ENCODE measurements around the gene SAMD11. TPM values are rescaled to one million over a fixed set of nuclear protein-coding genes. Genes with fewer than 3 reads are reported as not detected.
"Not testable (repeated sequence)": the region's sequence is repeated elsewhere in the genome, so short reads cannot be mapped to it uniquely, and the experiment has no call there.

SAMD11 gene
- total and polyA plus RNA-seq, 5 donors from 2014 or later, result 0.14 to 0.31 TPM; not detected in 3

GRCh38 chr1:983798-984475 is 60.2 kb downstream of the SAMD11 start:
- no peak overlapping the region for H3K27ac Mint-ChIP-seq
- H3K4me1 Mint-ChIP-seq, result no peaks in the 10 kb centered on the region
- H3K36me3 ChIP-seq (ENCODE audit: control insufficient read depth, insufficient read depth, low read length), result no peaks in the 10 kb centered on the region
- no peak overlapping the region for H3K4me3 Mint-ChIP-seq
- H3K4me3 ChIP-seq (ENCODE audit: low read depth, low read length), result no peak overlapping the region
- no peaks in the 10 kb centered on the region for H3K36me3 Mint-ChIP-seq
- no peaks in the 10 kb centered on the region for H3K9me3 ChIP-seq (ENCODE audit: control insufficient read depth in 2 of 2, low read length in 2 of 2)
- H3K27me3 Mint-ChIP-seq, result peaks cover 42% of the 10 kb centered on the region
- peaks cover 4% of the 10 kb centered on the region for H3K4me1 ChIP-seq (ENCODE audit: control insufficient read depth, insufficient read depth, low read length, poor library complexity, severe bottlenecking)
- ATAC-seq (ENCODE audit: low read depth in 2 of 2) (peak; percentile 61 to 64), DNase-seq (peak; percentile 35 to 54 (median 45))
- peaks cover 0 to 3% (median 0%) of the 10 kb centered on the region in 7 donors for H3K9me3 Mint-ChIP-seq
- peaks cover 3% of the 10 kb centered on the region for H3K27me3 ChIP-seq (ENCODE audit: control insufficient read depth, insufficient read depth, low read length)
- no peak overlapping the region for H3K27ac ChIP-seq (ENCODE audit: insufficient read depth, low read length, poor library complexity, severe bottlenecking)

- Mint-ChIP-seq H3K4me3 (no peak overlapping the region), H3K9me3 (peaks cover 0 to 3% (median 0%) of the 10 kb centered on the region in 7 donors), H3K27ac (no peak overlapping the region), H3K36me3 (no peaks in the 10 kb centered on the region), H3K4me1 (no peaks in the 10 kb centered on the region), H3K27me3 (peaks cover 47% of the 10 kb centered on the region)
- no peak overlapping the region for H3K27ac ChIP-seq (ENCODE audit: insufficient read depth, low read length, poor library complexity, severe bottlenecking)
- no peaks in the 10 kb centered on the region for H3K9me3 ChIP-seq (ENCODE audit: control insufficient read depth in 2 of 2, low read length in 2 of 2)
- H3K4me1 ChIP-seq (ENCODE audit: control insufficient read depth, insufficient read depth, low read length, poor library complexity, severe bottlenecking), result peaks cover 4% of the 10 kb centered on the region
- ATAC-seq (ENCODE audit: low read depth in 2 of 2) (no peak), DNase-seq (no peak)
- no peak overlapping the region for H3K4me3 ChIP-seq (ENCODE audit: low read depth, low read length)
- peaks cover 4% of the 10 kb centered on the region for H3K27me3 ChIP-seq (ENCODE audit: control insufficient read depth, insufficient read depth, low read length)
- no peaks in the 10 kb centered on the region for H3K36me3 ChIP-seq (ENCODE audit: control insufficient read depth, insufficient read depth, low read length)
Measured at GRCh38 chr1:984476-984814, 60.7 kb downstream of the SAMD11 start.

GRCh38 chr1:985126-985525 is 61.4 kb downstream of the SAMD11 start:
- Histone ChIP-seq H3K4me3 (ENCODE audit: low read depth, low read length) (no peak overlapping the region), H3K4me1 (ENCODE audit: control insufficient read depth, insufficient read depth, low read length, poor library complexity, severe bottlenecking) (peaks cover 4% of the 10 kb centered on the region), H3K9me3 (ENCODE audit: control insufficient read depth in 2 of 2, low read length in 2 of 2) (no peaks in the 10 kb centered on the region), H3K27ac (ENCODE audit: insufficient read depth, low read length, poor library complexity, severe bottlenecking) (no peak overlapping the region), H3K27me3 (ENCODE audit: control insufficient read depth, insufficient read depth, low read length) (peaks cover 7% of the 10 kb centered on the region), H3K36me3 (ENCODE audit: control insufficient read depth, insufficient read depth, low read length) (no peaks in the 10 kb centered on the region)
- H3K4me3 Mint-ChIP-seq, result no peak overlapping the region
- H3K4me1 Mint-ChIP-seq, result no peaks in the 10 kb centered on the region
- no peaks in the 10 kb centered on the region for H3K9me3 Mint-ChIP-seq
- ATAC-seq (ENCODE audit: low read depth in 2 of 2) (no peak), DNase-seq (no peak)
- H3K27me3 Mint-ChIP-seq, result peaks cover 50% of the 10 kb centered on the region
- no peaks in the 10 kb centered on the region for H3K36me3 Mint-ChIP-seq
- no peak overlapping the region for H3K27ac Mint-ChIP-seq

- H3K36me3 ChIP-seq (ENCODE audit: control insufficient read depth, insufficient read depth, low read length); H3K27me3 ChIP-seq (ENCODE audit: control insufficient read depth, insufficient read depth, low read length): not testable (repeated sequence)
Measured at GRCh38 chr1:988061-988460, 64.3 kb downstream of the SAMD11 start.

GRCh38 chr1:991275-991674 is 67.6 kb downstream of the SAMD11 start:
- H3K9me3 Mint-ChIP-seq; H3K4me3 ChIP-seq (ENCODE audit: low read depth, low read length); H3K36me3 Mint-ChIP-seq; H3K4me1 ChIP-seq (ENCODE audit: control insufficient read depth, insufficient read depth, low read length, poor library complexity, severe bottlenecking); DNase-seq; H3K27ac ChIP-seq (ENCODE audit: insufficient read depth, low read length, poor library complexity, severe bottlenecking); H3K9me3 ChIP-seq (ENCODE audit: control insufficient read depth in 2 of 2, low read length in 2 of 2); H3K36me3 ChIP-seq (ENCODE audit: control insufficient read depth, insufficient read depth, low read length); H3K27me3 ChIP-seq (ENCODE audit: control insufficient read depth, insufficient read depth, low read length); ATAC-seq (ENCODE audit: low read depth in 2 of 2); H3K27ac Mint-ChIP-seq: not testable (repeated sequence)
- Mint-ChIP-seq H3K27me3 (peaks cover 65% of the 10 kb centered on the region), H3K4me3 (peak overlapping the region in 1 of 4 donors; percentile 58), H3K4me1 (peaks cover 0 to 17% (median 8%) of the 10 kb centered on the region in 4 donors)

More at GRCh38 chr1:988061-988460, 64.3 kb downstream of the SAMD11 start:
- H3K27ac ChIP-seq (ENCODE audit: insufficient read depth, low read length, poor library complexity, severe bottlenecking); H3K4me3 ChIP-seq (ENCODE audit: low read depth, low read length); H3K4me3 Mint-ChIP-seq; H3K9me3 Mint-ChIP-seq; H3K36me3 Mint-ChIP-seq; DNase-seq; H3K9me3 ChIP-seq (ENCODE audit: control insufficient read depth in 2 of 2, low read length in 2 of 2); H3K27ac Mint-ChIP-seq; H3K4me1 ChIP-seq (ENCODE audit: control insufficient read depth, insufficient read depth, low read length, poor library complexity, severe bottlenecking); ATAC-seq (ENCODE audit: low read depth in 2 of 2): not testable (repeated sequence)
- Mint-ChIP-seq H3K27me3 (peaks cover 67% of the 10 kb centered on the region), H3K4me1 (peaks cover 0 to 12% (median 2%) of the 10 kb centered on the region in 4 donors)

GRCh38 chr1:991895-992294 is 68.2 kb downstream of the SAMD11 start:
- H3K27ac ChIP-seq (ENCODE audit: insufficient read depth, low read length, poor library complexity, severe bottlenecking), result no peak overlapping the region
- Mint-ChIP-seq H3K4me3 (no peak overlapping the region), H3K36me3 (no peaks in the 10 kb centered on the region), H3K9me3 (peaks cover 0 to 4% (median 1%) of the 10 kb centered on the region in 7 donors), H3K27me3 (peaks cover 63% of the 10 kb centered on the region), H3K27ac (no peak overlapping the region), H3K4me1 (peaks cover 0 to 17% (median 9%) of the 10 kb centered on the region in 4 donors)
- DNase-seq (no peak), ATAC-seq (ENCODE audit: low read depth in 2 of 2) (no peak)
- H3K4me1 ChIP-seq (ENCODE audit: control insufficient read depth, insufficient read depth, low read length, poor library complexity, severe bottlenecking), result peaks cover 3% of the 10 kb centered on the region
- H3K4me3 ChIP-seq (ENCODE audit: low read depth, low read length), result no peak overlapping the region
- H3K9me3 ChIP-seq (ENCODE audit: control insufficient read depth in 2 of 2, low read length in 2 of 2), result no peaks in the 10 kb centered on the region
- peaks cover 4% of the 10 kb centered on the region for H3K27me3 ChIP-seq (ENCODE audit: control insufficient read depth, insufficient read depth, low read length)
- H3K36me3 ChIP-seq (ENCODE audit: control insufficient read depth, insufficient read depth, low read length), result no peaks in the 10 kb centered on the region

- DNase-seq, result no peak
- H3K36me3 ChIP-seq (ENCODE audit: control insufficient read depth, insufficient read depth, low read length), result no peaks in the 10 kb centered on the region
- H3K4me3 Mint-ChIP-seq, result no peak overlapping the region
- ATAC-seq (ENCODE audit: low read depth in 2 of 2), result no peak
- H3K9me3 Mint-ChIP-seq, result peaks cover 0 to 4% (median 1%) of the 10 kb centered on the region in 7 donors
- H3K27me3 Mint-ChIP-seq, result peaks cover 66% of the 10 kb centered on the region
- H3K36me3 Mint-ChIP-seq, result no peaks in the 10 kb centered on the region
- no peak overlapping the region for H3K4me3 ChIP-seq (ENCODE audit: low read depth, low read length)
- H3K27ac ChIP-seq (ENCODE audit: insufficient read depth, low read length, poor library complexity, severe bottlenecking), result no peak overlapping the region
- H3K27me3 ChIP-seq (ENCODE audit: control insufficient read depth, insufficient read depth, low read length), result peaks cover 4% of the 10 kb centered on the region
- H3K9me3 ChIP-seq (ENCODE audit: control insufficient read depth in 2 of 2, low read length in 2 of 2), result no peaks in the 10 kb centered on the region
- peaks cover 3% of the 10 kb centered on the region for H3K4me1 ChIP-seq (ENCODE audit: control insufficient read depth, insufficient read depth, low read length, poor library complexity, severe bottlenecking)
- H3K4me1 Mint-ChIP-seq, result peaks cover 0 to 18% (median 10%) of the 10 kb centered on the region in 4 donors
- H3K27ac Mint-ChIP-seq, result no peak overlapping the region
Measured at GRCh38 chr1:992362-992761, 68.6 kb downstream of the SAMD11 start.

GRCh38 chr1:993379-993995 is 69.8 kb downstream of the SAMD11 start:
- ATAC-seq (ENCODE audit: low read depth in 2 of 2) (no peak), DNase-seq (no peak)
- H3K4me3 Mint-ChIP-seq, result no peak overlapping the region
- no peaks in the 10 kb centered on the region for H3K36me3 Mint-ChIP-seq
- peaks cover 0 to 4% (median 1%) of the 10 kb centered on the region in 7 donors for H3K9me3 Mint-ChIP-seq
- H3K27ac ChIP-seq (ENCODE audit: insufficient read depth, low read length, poor library complexity, severe bottlenecking), result no peak overlapping the region
- peaks cover 4% of the 10 kb centered on the region for H3K27me3 ChIP-seq (ENCODE audit: control insufficient read depth, insufficient read depth, low read length)
- peak overlapping the region in 1 of 3 donors; percentile 9 for H3K27ac Mint-ChIP-seq
- peaks cover 0 to 19% (median 10%) of the 10 kb centered on the region in 4 donors for H3K4me1 Mint-ChIP-seq
- H3K9me3 ChIP-seq (ENCODE audit: control insufficient read depth in 2 of 2, low read length in 2 of 2), result no peaks in the 10 kb centered on the region
- peaks cover 3% of the 10 kb centered on the region for H3K4me1 ChIP-seq (ENCODE audit: control insufficient read depth, insufficient read depth, low read length, poor library complexity, severe bottlenecking)
- H3K36me3 ChIP-seq (ENCODE audit: control insufficient read depth, insufficient read depth, low read length), result no peaks in the 10 kb centered on the region
- no peak overlapping the region for H3K4me3 ChIP-seq (ENCODE audit: low read depth, low read length)
- H3K27me3 Mint-ChIP-seq, result peaks cover 56% of the 10 kb centered on the region
